Smooth muscle cell (in vitro differentiated cells): ENCODE measurements around the gene MROH7. TPM values are rescaled to one million over a fixed set of nuclear protein-coding genes. Genes with fewer than 3 reads are reported as not detected.

Experiments
- DNase-seq: peaks from one replicate; lab custom pipeline; 2025; ENCODE audit not compliant: unreplicated experiment; lab: John Stamatoyannopoulos, UW
- H2AFZ ChIP-seq: fragments of 200-600 bp; sonication (generic); 2 replicates; pipeline ENCODE4 v1.6.0; 2016; ENCODE audit warnings: antibody characterized with exemption, low read depth, mild to moderate bottlenecking
- H3F3A ChIP-seq: fragments of 200-600 bp; sonication (generic); 2 replicates; pipeline ENCODE4 v1.6.0; 2017; ENCODE audit warnings: antibody characterized with exemption, low read depth
- H3K27ac ChIP-seq: fragments of 200-600 bp; sonication (generic); 2 replicates; pipeline ENCODE4 v1.5.1; 2016; ENCODE audit warnings: low read depth, mild to moderate bottlenecking
- H3K27me3 ChIP-seq: fragments of 200-600 bp; sonication (generic); 2 replicates; pipeline ENCODE4 v1.6.1; 2016; ENCODE audit warnings: low read depth, mild to moderate bottlenecking
- H3K36me3 ChIP-seq: fragments of 200-600 bp; sonication (generic); 2 replicates; pipeline ENCODE4 v1.5.1; 2016; ENCODE audit warnings: low read depth
- H3K4me1 ChIP-seq: fragments of 200-600 bp; sonication (generic); 2 replicates; pipeline ENCODE4 v1.5.1; 2016; ENCODE audit warnings: low read depth
- H3K4me2 ChIP-seq: fragments of 200-600 bp; sonication (generic); 2 replicates; pipeline ENCODE4 v1.6.0; 2016; ENCODE audit warnings: mild to moderate bottlenecking
- H3K4me3 ChIP-seq: fragments of 200-600 bp; sonication (generic); 2 replicates; pipeline ENCODE4 v1.5.1; 2016; ENCODE audit warnings: mild to moderate bottlenecking
- H3K79me2 ChIP-seq: fragments of 200-600 bp; sonication (generic); 2 replicates; pipeline ENCODE4 v1.6.0; 2016; ENCODE audit warnings: low read depth, mild to moderate bottlenecking
- H3K9ac ChIP-seq: fragments of 200-600 bp; sonication (generic); 2 replicates; pipeline ENCODE4 v1.6.0; 2016; ENCODE audit warnings: low read depth
- H3K9me3 ChIP-seq: fragments of 200-600 bp; sonication (generic); replicated peaks from 2 replicates; pipeline ENCODE4 v1.5.1; 2016; ENCODE audit warnings: low read depth
- H4K20me1 ChIP-seq: fragments of 200-600 bp; sonication (generic); 2 replicates; pipeline ENCODE4 v1.6.0; 2016; ENCODE audit warnings: low read depth
- CTCF ChIP-seq: fragments of 200-600 bp; sonication (generic); IDR thresholded peaks from 2 replicates; pipeline ENCODE4 v1.5.1; 2017; ENCODE audit warnings: borderline replicate concordance, mild to moderate bottlenecking, antibody characterized with exemption; ENCODE audit not compliant: insufficient read depth, poor library complexity, severe bottlenecking
- WGBS: methylation state at CpG from one replicate; pipeline ENCODE4 v1.1.7; 2016; ENCODE audit warnings: low lambda C conversion rate; 5-methylcytosine and 5-hydroxymethylcytosine counted together
- polyA plus RNA-seq: library from polyadenylated mRNA; unstranded; fragments of >200 nt; fragmentation: Nextera tagmentation; extraction: Ambion mirVana; gene quantifications from 2 replicates; pipeline ENCODE4 v1.2.1, GENCODE V29; 2016
- total RNA-seq: library from RNA; depleted of rRNA; stranded (reverse); fragments of >200 nt; gene quantifications from 2 replicates; pipeline ENCODE4 v1.2.3, GENCODE V29; 2014

Gene MROH7
- total and polyA plus RNA-seq, 2 experiments from 2014 or later, result 0.33 to 0.58 TPM

- H3K4me1 ChIP-seq, result peaks cover 7% of the 10 kb centered on the region
- H4K20me1 ChIP-seq, result no peaks in the 10 kb centered on the region
- peaks cover 9% of the 10 kb centered on the region for H3K36me3 ChIP-seq
- peaks cover 8% of the 10 kb centered on the region for H3K27me3 ChIP-seq
- DNase-seq, result peak; percentile 69
- H3F3A ChIP-seq, result no peaks in the 10 kb centered on the region
- 3% methylated on average over 43 of the region's 51 CpGs for WGBS
- peak within 1 kb of the TSS; percentile 84 for H3K9ac ChIP-seq
- no peaks in the 10 kb centered on the region for H3K9me3 ChIP-seq
- peak within 1 kb of the TSS; percentile 90 for H3K4me3 ChIP-seq
- H2AFZ ChIP-seq, result peak within 1 kb of the TSS; percentile 96
- peaks cover 17% of the 10 kb centered on the region for H3K79me2 ChIP-seq
- H3K27ac ChIP-seq, result peak within 1 kb of the TSS; percentile 51
- TF ChIP-seq CTCF, result no peak
- H3K4me2 ChIP-seq, result peak within 1 kb of the TSS; percentile 86
Observed at GRCh38 chr1:54715493-54716298, 74.1 kb downstream of the MROH7 start, which contains the start of gene TTC4. TSS of gene TTC4 (plus strand) at chr1:54715861. CDS start at chr1:54715909, 48 bp downstream.

GRCh38 chr1:54716299-54717047 is 74.9 kb downstream of the MROH7 start:
- peak overlapping the region; percentile 84 for H3K9ac ChIP-seq
- H3K27me3 ChIP-seq, result peaks cover under 1% of the 10 kb centered on the region
- no peak for TF ChIP-seq CTCF
- WGBS, result 48% methylated on average over 8 of the region's 8 CpGs
- H3K36me3 ChIP-seq, result peaks cover 9% of the 10 kb centered on the region
- no peaks in the 10 kb centered on the region for H3K9me3 ChIP-seq
- H3K27ac ChIP-seq, result peak overlapping the region; percentile 51
- H3K4me2 ChIP-seq, result peak overlapping the region; percentile 86
- H3K79me2 ChIP-seq, result peaks cover 17% of the 10 kb centered on the region
- no peaks in the 10 kb centered on the region for H3F3A ChIP-seq
- H3K4me3 ChIP-seq, result peak overlapping the region; percentile 90
- peaks cover 7% of the 10 kb centered on the region for H3K4me1 ChIP-seq
- no peaks in the 10 kb centered on the region for H4K20me1 ChIP-seq
- peak overlapping the region; percentile 96 for H2AFZ ChIP-seq
- DNase-seq, result no peak

GRCh38 chr1:54721719-54722118 is 80.1 kb downstream of the MROH7 start:
- H3K4me3 ChIP-seq, result no peak overlapping the region
- H3K4me1 ChIP-seq, result peaks cover 3% of the 10 kb centered on the region
- H3K36me3 ChIP-seq, result peaks cover 61% of the 10 kb centered on the region
- no peak overlapping the region for H3K4me2 ChIP-seq
- H2AFZ ChIP-seq, result no peak overlapping the region
- TF ChIP-seq CTCF, result no peak
- H4K20me1 ChIP-seq, result no peaks in the 10 kb centered on the region
- DNase-seq, result no peak
- H3F3A ChIP-seq, result no peaks in the 10 kb centered on the region
- H3K27me3 ChIP-seq, result no peaks in the 10 kb centered on the region
- H3K9me3 ChIP-seq, result peaks cover 20% of the 10 kb centered on the region
- H3K27ac ChIP-seq, result no peak overlapping the region
- no peak overlapping the region for H3K9ac ChIP-seq
- peaks cover 8% of the 10 kb centered on the region for H3K79me2 ChIP-seq
